GM23248 (cell line): ENCODE results near the gene MAP1B. TPM values are rescaled to one million over a fixed set of nuclear protein-coding genes. Genes with fewer than 3 reads are reported as not detected.

Experiments
- DNase-seq: peaks from one replicate; pipeline ENCODE4 v3.0.0-alpha.2; 2015
- H2AFZ ChIP-seq: fragments of 200-600 bp; sonication (generic); 2 replicates; pipeline ENCODE4 v1.6.1; 2016; ENCODE audit warnings: antibody characterized with exemption
- H3F3A ChIP-seq: fragments of 200-600 bp; sonication (generic); 2 replicates; pipeline ENCODE4 v1.6.1; 2016; ENCODE audit warnings: mild to moderate bottlenecking, antibody characterized with exemption, mixed run types; ENCODE audit not compliant: insufficient read depth
- H3K27ac ChIP-seq: fragments of 200-600 bp; sonication (generic); 2 replicates; pipeline ENCODE4 v1.5.1; 2016; ENCODE audit warnings: mild to moderate bottlenecking
- H3K27me3 ChIP-seq: fragments of 200-600 bp; sonication (generic); replicated peaks from 2 replicates; pipeline ENCODE4 v1.6.1; 2016; ENCODE audit warnings: mild to moderate bottlenecking; ENCODE audit not compliant: insufficient read depth
- H3K36me3 ChIP-seq: fragments of 200-600 bp; sonication (generic); 2 replicates; pipeline ENCODE4 v1.6.1; 2016; ENCODE audit warnings: low read depth, mild to moderate bottlenecking
- H3K4me1 ChIP-seq: fragments of 200-600 bp; sonication (generic); 2 replicates; pipeline ENCODE4 v1.6.1; 2016; ENCODE audit warnings: mild to moderate bottlenecking; ENCODE audit not compliant: insufficient read depth
- H3K4me2 ChIP-seq: fragments of 200-600 bp; sonication (generic); one replicate; pipeline ENCODE4 v1.6.1; 2016; ENCODE audit warnings: mild to moderate bottlenecking; ENCODE audit not compliant: unreplicated experiment
- H3K4me3 ChIP-seq: fragments of 200-600 bp; sonication (generic); 2 replicates; pipeline ENCODE4 v1.5.1; 2016; ENCODE audit warnings: mild to moderate bottlenecking
- H3K79me2 ChIP-seq: fragments of 200-600 bp; sonication (generic); 2 replicates; pipeline ENCODE4 v1.6.1; 2016; ENCODE audit warnings: mild to moderate bottlenecking; ENCODE audit not compliant: insufficient read depth
- H3K9ac ChIP-seq: fragments of 200-600 bp; sonication (generic); 2 replicates; pipeline ENCODE4 v1.6.1; 2016; ENCODE audit warnings: mild to moderate bottlenecking
- H3K9me2 ChIP-seq: fragments of 200-600 bp; sonication (generic); 2 replicates; pipeline ENCODE4 v1.6.1; 2016; ENCODE audit warnings: mixed run types, mild to moderate bottlenecking, moderate library complexity; ENCODE audit not compliant: insufficient read depth
- H3K9me3 ChIP-seq: fragments of 200-600 bp; sonication (generic); one replicate; pipeline ENCODE4 v1.6.1; 2017; ENCODE audit warnings: low read depth
- H4K20me1 ChIP-seq: fragments of 200-600 bp; sonication (generic); 2 replicates; pipeline ENCODE4 v1.6.0; 2016; ENCODE audit not compliant: insufficient read depth
- EZH2 ChIP-seq: fragments of 200-600 bp; sonication (generic); IDR thresholded peaks from 2 replicates; pipeline ENCODE4 v1.6.1; 2018; ENCODE audit warnings: antibody characterized with exemption, mild to moderate bottlenecking; ENCODE audit not compliant: insufficient read depth, poor library complexity, severe bottlenecking
- EZH2phosphoT487 ChIP-seq: fragments of 200-600 bp; sonication (generic); IDR thresholded peaks from 2 replicates; pipeline ENCODE4 v1.6.1; 2018; ENCODE audit warnings: antibody characterized with exemption, moderate library complexity, mild to moderate bottlenecking, low read depth; ENCODE audit not compliant: insufficient read depth
- WGBS, 2 experiments: methylation state at CpG; one replicate each; pipeline ENCODE4 v1.1.6; 2015 to 2017; ENCODE audit warnings: low lambda C conversion rate in 2 of 2, low coverage in 1 of 2; ENCODE audit errors: missing lambda C conversion rate in 2 of 2; 5-methylcytosine and 5-hydroxymethylcytosine counted together
- in situ Hi-C: fragments of 300-500 bp; cut with MboI; formaldehyde crosslinking; loops from 2 replicates; pipeline ENCODE4 v1.15.0; 2020
- polyA plus RNA-seq: library from polyadenylated mRNA; unstranded; fragments of >200 nt; fragmentation: Nextera tagmentation; extraction: Ambion mirVana; gene quantifications from 2 replicates; pipeline ENCODE4 v1.2.1, GENCODE V29; 2016
- total RNA-seq: library from RNA; depleted of rRNA; stranded (reverse); fragments of >200 nt; shearing (Covaris generic); gene quantifications from 2 replicates; pipeline ENCODE4 v1.2.3, GENCODE V29; 2014

Gene MAP1B
- total and polyA plus RNA-seq, 2 experiments from 2014 or later = 149 to 267 TPM

DNA sequence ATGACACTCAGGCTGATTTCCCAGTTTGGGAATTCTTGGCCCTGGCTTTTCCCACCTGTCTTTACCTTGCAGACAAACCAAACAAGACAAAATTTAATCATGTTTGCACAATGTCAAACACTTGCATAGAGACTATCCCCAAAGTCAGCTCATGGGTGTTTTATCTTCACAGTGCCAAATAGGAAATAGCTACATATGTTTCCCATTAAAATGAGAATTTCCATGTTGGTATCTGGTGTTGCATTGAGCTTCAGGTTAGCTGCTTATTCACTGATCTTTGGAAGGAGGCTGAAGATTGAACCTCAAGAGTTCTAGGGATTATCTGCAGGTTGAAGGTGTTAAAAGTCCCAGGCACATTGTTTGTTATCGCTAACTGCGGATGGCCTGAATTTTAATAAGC lies 19.5 kb downstream of the MAP1B start:
- Histone ChIP-seq H3K9ac (no peak overlapping the region), H3K27ac (no peak overlapping the region), H3F3A (peaks cover 57% of the 10 kb centered on the region), H3K9me2 (no peaks in the 10 kb centered on the region), H3K4me3 (no peak overlapping the region), H2AFZ (no peak overlapping the region), H3K27me3 (no peaks in the 10 kb centered on the region), H3K9me3 (no peaks in the 10 kb centered on the region), H3K4me1 (peaks cover 58% of the 10 kb centered on the region), H4K20me1 (peaks cover 8% of the 10 kb centered on the region; the same call in 1 of the 2 replicates), H3K4me2 (peak overlapping the region; percentile 11), H3K79me2 (peaks cover 78% of the 10 kb centered on the region), H3K36me3 (peaks cover 24% of the 10 kb centered on the region)
- in situ Hi-C loops = no loop called here
- 98 to 100% methylated on average over 2 of the region's 2 CpGs for WGBS, 2 experiments
- DNase-seq = peak; percentile 38
- TF ChIP-seq EZH2phosphoT487 (no peak), EZH2 (no peak)

DNA sequence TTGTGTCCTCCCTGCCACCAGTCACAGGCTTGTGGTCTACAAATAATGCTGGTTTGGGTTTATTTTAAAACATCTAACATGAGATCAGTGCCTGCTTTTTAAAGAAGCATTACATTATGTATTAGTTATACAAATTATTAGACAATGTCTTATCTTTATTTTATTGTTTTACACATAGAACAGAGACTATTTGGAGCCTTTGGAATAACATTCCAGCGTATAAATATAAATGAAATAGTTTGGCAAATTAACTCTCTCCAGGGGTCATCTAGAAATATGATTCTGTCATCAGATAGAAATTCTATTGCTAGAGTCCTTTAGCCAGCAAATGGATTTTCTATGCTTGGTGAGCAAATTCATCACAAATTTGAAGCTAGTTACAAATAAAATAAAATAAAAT lies 22.4 kb downstream of the MAP1B start:
- Histone ChIP-seq H2AFZ (no peak overlapping the region), H3K9ac (no peak overlapping the region), H3K27ac (peak overlapping the region; percentile 46), H3K4me2 (peak overlapping the region; percentile 53), H3K36me3 (peaks cover 20% of the 10 kb centered on the region), H3K9me2 (no peaks in the 10 kb centered on the region), H3K4me3 (no peak overlapping the region), H3K4me1 (peaks cover 87% of the 10 kb centered on the region), H3K9me3 (no peaks in the 10 kb centered on the region), H3F3A (peaks cover 86% of the 10 kb centered on the region), H4K20me1 (peaks cover 8% of the 10 kb centered on the region; the same call in 1 of the 2 replicates), H3K27me3 (no peaks in the 10 kb centered on the region), H3K79me2 (peaks cover 69% of the 10 kb centered on the region)
- peak; percentile 49 for DNase-seq
- 12 to 21% methylated on average over 1 of the region's 1 CpG for WGBS, 2 experiments
- TF ChIP-seq EZH2phosphoT487 (peak; percentile 68; the same call in 1 of the 2 replicates), EZH2 (no peak)
- in situ Hi-C loops = no loop called here

DNA sequence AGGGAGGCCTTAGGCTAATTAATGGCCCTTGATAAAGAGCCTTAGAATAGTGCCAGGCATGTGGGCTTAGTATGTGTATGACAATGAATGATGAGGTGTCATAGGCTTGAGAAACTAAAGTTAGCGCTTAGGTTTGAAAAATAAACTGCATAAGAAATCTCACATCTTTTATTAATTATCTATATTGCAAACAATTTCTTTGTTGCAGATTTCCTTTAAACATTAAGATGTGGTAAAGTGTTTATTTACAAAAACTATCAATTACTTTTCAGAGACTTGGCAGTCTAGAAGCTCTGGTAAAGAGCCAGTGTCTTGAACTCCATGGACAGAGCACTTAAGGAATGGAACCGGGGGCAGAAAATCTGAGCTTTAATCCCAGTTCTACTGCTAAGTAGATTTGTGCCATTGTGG lies 23.1 kb downstream of the MAP1B start:
- H4K20me1 ChIP-seq = peaks cover 2% of the 10 kb centered on the region; the same call in 1 of the 2 replicates
- peak overlapping the region; percentile 17; the same call in 1 of the 2 replicates for H3K4me3 ChIP-seq
- H3K36me3 ChIP-seq = peaks cover 13% of the 10 kb centered on the region; the same call in 1 of the 2 replicates
- no peak overlapping the region for H2AFZ ChIP-seq
- peaks cover 89% of the 10 kb centered on the region for H3F3A ChIP-seq
- WGBS, 2 experiments = 2 to 6% methylated on average over 2 of the region's 2 CpGs
- H3K9ac ChIP-seq = no peak overlapping the region
- DNase-seq = peak; percentile 73
- H3K9me2 ChIP-seq = no peaks in the 10 kb centered on the region
- in situ Hi-C loops = no loop called here
- H3K4me1 ChIP-seq = peaks cover 88% of the 10 kb centered on the region
- peak overlapping the region; percentile 46 for H3K27ac ChIP-seq
- H3K79me2 ChIP-seq = peaks cover 69% of the 10 kb centered on the region
- no peaks in the 10 kb centered on the region for H3K27me3 ChIP-seq
- no peaks in the 10 kb centered on the region for H3K9me3 ChIP-seq
- peak overlapping the region; percentile 53 for H3K4me2 ChIP-seq
- no peak for TF ChIP-seq EZH2
- TF ChIP-seq EZH2phosphoT487 = no peak

DNA sequence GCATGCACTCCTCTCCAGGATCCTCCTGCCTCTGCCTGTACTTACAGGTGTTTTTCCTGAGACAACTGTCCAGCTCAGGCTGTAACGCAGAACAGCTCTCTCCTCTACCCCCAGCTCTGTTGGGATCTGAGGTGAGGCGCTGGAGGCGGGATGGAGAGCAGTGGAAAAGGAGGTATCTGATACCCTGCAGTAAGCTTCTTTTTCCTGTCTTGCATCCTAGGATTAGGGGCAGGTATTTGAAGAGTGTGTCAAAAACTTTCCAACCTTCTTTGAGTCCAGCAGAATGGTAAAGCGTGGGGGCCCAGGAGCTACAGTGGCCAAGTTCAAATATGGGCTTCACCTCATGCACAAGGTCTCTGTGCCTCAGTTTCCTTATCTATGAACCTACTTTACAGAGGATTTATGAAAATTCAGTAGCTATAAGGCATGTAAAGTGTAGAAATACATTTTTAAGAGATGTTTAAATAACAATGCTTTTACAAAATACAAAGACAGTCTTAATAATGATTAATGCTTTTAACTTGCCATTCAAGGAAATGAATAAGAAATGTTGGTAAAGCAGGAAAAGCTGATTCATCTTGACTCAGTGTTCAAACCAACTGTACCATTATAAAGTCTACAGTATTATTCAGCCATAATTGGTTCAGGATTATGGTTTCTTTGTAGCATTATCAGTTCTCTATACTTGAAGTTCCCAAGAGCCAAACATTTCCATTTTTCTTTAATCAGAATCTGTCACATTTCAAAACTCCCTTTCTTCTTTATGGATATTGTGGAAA lies 26.1 kb downstream of the MAP1B start:
- peaks cover 88% of the 10 kb centered on the region for H3K4me1 ChIP-seq
- no peaks in the 10 kb centered on the region for H3K27me3 ChIP-seq
- H3F3A ChIP-seq = peaks cover 81% of the 10 kb centered on the region
- no peak for TF ChIP-seq EZH2phosphoT487
- TF ChIP-seq EZH2 = no peak
- H3K27ac ChIP-seq = peak overlapping the region; percentile 73
- H3K36me3 ChIP-seq = peaks cover 3% of the 10 kb centered on the region; the same call in 1 of the 2 replicates
- H3K9me3 ChIP-seq = no peaks in the 10 kb centered on the region
- no peaks in the 10 kb centered on the region for H4K20me1 ChIP-seq
- H3K9me2 ChIP-seq = no peaks in the 10 kb centered on the region
- in situ Hi-C loops = no loop called here
- H3K4me3 ChIP-seq = peak overlapping the region; percentile 24; the same call in 1 of the 2 replicates
- no peak overlapping the region for H2AFZ ChIP-seq
- H3K79me2 ChIP-seq = peaks cover 70% of the 10 kb centered on the region
- peak; percentile 84 for DNase-seq
- H3K4me2 ChIP-seq = peak overlapping the region; percentile 87
- WGBS, 2 experiments = 89 to 91% methylated on average over 4 of the region's 4 CpGs
- peak overlapping the region; percentile 20; the same call in 1 of the 2 replicates for H3K9ac ChIP-seq
